Mammary epithelial cell (primary cell): ENCODE measurements around the gene TMEM132A.

Experiments used
- CTCF ChIP-seq, 2 donors: IDR thresholded peaks in 1 of 2; conservative IDR thresholded peaks in 1 of 2; 2 replicates each; pipeline ENCODE4 v1.5.1; 2011 to 2012; ENCODE audit warnings: inconsistent platforms in 2 of 2, low read length in 2 of 2, mild to moderate bottlenecking in 2 of 2, control low read depth in 1 of 2, low read depth in 1 of 2; ENCODE audit not compliant: insufficient read depth in 1 of 2; ENCODE audit errors: extremely low read depth in 1 of 2
- EZH2 ChIP-seq: IDR thresholded peaks from 2 replicates; pipeline ENCODE4 v1.6.1; 2012; ENCODE audit warnings: low read length, inconsistent platforms, borderline replicate concordance

GRCh38 chr11:60957188-60957587 is 32.9 kb downstream of the TMEM132A start:
- TF ChIP-seq CTCF (conservative IDR thresholded peaks at IDR 0.05 in 1 of 2, IDR thresholded peaks at IDR 0.05 in 1 of 2; ENCODE audit: extremely low read depth in 1 of 2, insufficient read depth in 1 of 2, low read depth in 1 of 2, low read length in 2 of 2): no peak
- no peak for TF ChIP-seq EZH2
